ENCODE results near the gene VSTM2B. TPM values are rescaled to one million over a fixed set of nuclear protein-coding genes. Genes with fewer than 3 reads are reported as not detected.

The VSTM2B gene
- total RNA-seq, 1 donor from 2014 or later = not detected

- TF ChIP-seq, protein P1, sequence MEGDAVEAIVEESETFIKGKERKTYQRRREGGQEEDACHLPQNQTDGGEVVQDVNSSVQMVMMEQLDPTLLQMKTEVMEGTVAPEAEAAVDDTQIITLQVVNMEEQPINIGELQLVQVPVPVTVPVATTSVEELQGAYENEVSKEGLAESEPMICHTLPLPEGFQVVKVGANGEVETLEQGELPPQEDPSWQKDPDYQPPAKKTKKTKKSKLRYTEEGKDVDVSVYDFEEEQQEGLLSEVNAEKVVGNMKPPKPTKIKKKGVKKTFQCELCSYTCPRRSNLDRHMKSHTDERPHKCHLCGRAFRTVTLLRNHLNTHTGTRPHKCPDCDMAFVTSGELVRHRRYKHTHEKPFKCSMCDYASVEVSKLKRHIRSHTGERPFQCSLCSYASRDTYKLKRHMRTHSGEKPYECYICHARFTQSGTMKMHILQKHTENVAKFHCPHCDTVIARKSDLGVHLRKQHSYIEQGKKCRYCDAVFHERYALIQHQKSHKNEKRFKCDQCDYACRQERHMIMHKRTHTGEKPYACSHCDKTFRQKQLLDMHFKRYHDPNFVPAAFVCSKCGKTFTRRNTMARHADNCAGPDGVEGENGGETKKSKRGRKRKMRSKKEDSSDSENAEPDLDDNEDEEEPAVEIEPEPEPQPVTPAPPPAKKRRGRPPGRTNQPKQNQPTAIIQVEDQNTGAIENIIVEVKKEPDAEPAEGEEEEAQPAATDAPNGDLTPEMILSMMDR (IDR thresholded peaks at IDR 0.05) = no peak
- DNase-seq (ENCODE audit: extremely low spot score, unreplicated experiment) = no peak
- Mint-ChIP-seq H3K36me3 (ENCODE audit: unreplicated experiment) (no peaks in the 10 kb centered on the region), H3K9me3 (ENCODE audit: unreplicated experiment) (no peaks in the 10 kb centered on the region), H3K4me3 (ENCODE audit: unreplicated experiment) (no peak overlapping the region), H3K27ac (ENCODE audit: unreplicated experiment) (no peak overlapping the region), H3K4me1 (ENCODE audit: unreplicated experiment) (no peaks in the 10 kb centered on the region), H3K27me3 (ENCODE audit: unreplicated experiment) (peaks cover 15% of the 10 kb centered on the region)
Observed at GRCh38 chr19:29519146-29519545, 6.6 kb upstream of the VSTM2B start.

DNA sequence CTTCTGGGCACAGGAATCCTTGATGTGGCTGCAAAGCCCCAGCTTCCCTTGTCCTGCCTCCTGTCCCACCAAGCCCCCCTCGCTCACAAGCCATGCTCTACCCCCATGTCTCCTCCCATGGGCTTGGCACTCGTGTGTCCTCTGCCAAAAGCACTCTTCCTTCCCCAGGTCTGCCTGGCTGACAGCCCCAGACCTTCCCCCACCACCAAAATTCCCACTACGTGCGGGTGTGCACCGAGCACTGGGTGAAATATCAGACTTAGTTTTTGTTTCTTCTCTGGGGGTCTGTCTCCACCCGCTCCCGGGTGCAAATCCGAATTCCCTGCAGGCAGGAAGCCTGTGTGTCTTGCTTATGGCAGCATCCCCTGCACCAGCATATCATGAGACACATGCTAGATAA lies 5.9 kb upstream of the VSTM2B start:
- TF ChIP-seq, protein P1 (IDR thresholded peaks at IDR 0.05) = no peak
- Mint-ChIP-seq H3K27me3 (ENCODE audit: unreplicated experiment) (peaks cover 23% of the 10 kb centered on the region), H3K4me1 (ENCODE audit: unreplicated experiment) (no peaks in the 10 kb centered on the region), H3K27ac (ENCODE audit: unreplicated experiment) (no peak overlapping the region), H3K4me3 (ENCODE audit: unreplicated experiment) (no peak overlapping the region), H3K9me3 (ENCODE audit: unreplicated experiment) (no peaks in the 10 kb centered on the region), H3K36me3 (ENCODE audit: unreplicated experiment) (no peaks in the 10 kb centered on the region)
- no peak for DNase-seq (ENCODE audit: extremely low spot score, unreplicated experiment)

GRCh38 chr19:29520390-29520789 lies 5.4 kb upstream of the VSTM2B start:
- peaks cover 24% of the 10 kb centered on the region for H3K27me3 Mint-ChIP-seq (ENCODE audit: unreplicated experiment)
- DNase-seq (ENCODE audit: extremely low spot score, unreplicated experiment) = no peak
- H3K27ac Mint-ChIP-seq (ENCODE audit: unreplicated experiment) = no peak overlapping the region
- TF ChIP-seq, protein P1 (IDR thresholded peaks at IDR 0.05) = no peak
- no peaks in the 10 kb centered on the region for H3K36me3 Mint-ChIP-seq (ENCODE audit: unreplicated experiment)
- no peaks in the 10 kb centered on the region for H3K4me1 Mint-ChIP-seq (ENCODE audit: unreplicated experiment)
- H3K4me3 Mint-ChIP-seq (ENCODE audit: unreplicated experiment) = no peak overlapping the region
- H3K9me3 Mint-ChIP-seq (ENCODE audit: unreplicated experiment) = no peaks in the 10 kb centered on the region

DNA sequence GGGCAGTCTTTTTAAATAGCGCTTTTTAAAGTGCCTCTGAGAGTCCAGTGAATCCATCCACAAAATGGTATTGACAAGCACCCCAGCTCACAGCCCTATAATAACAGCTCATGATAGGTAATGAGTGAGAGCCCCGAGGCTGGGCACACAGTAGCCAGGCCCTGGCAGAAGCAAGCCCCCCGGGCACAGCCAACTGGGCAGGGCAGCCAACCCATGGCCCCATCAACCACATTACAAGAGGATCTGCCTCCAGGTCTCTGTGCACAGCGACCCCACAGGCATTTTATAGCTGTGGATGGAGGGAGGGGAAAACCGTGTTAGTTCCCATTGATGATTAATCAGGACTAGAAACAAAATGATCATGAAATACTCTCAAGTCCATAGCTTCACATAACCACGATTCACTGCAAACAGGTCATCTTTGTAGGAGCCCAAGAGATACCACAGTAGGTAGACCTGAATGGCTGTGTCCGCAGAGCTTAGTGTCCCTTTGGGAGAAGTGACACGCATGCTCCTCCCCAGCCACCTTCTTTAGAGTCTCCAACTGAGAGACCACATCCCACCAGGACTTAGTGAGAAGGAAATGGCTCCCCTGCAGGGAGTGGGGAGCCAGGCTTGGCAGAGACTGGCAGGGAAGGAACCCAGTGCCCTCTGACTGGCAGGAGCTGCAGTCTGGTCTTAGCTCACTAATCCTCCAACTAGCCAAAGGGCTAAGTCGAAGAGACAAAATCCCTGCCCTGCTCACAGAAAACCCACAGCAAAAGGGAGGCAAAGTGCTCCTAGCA lies 4.3 kb upstream of the VSTM2B start:
- no peak overlapping the region for H3K27ac Mint-ChIP-seq (ENCODE audit: unreplicated experiment)

GRCh38 chr19:29523568-29523967 lies 2.2 kb upstream of the VSTM2B start:
- TF ChIP-seq, protein P1 (IDR thresholded peaks at IDR 0.05) = no peak
- no peak overlapping the region for H3K27ac Mint-ChIP-seq (ENCODE audit: unreplicated experiment)
- peaks cover 39% of the 10 kb centered on the region for H3K27me3 Mint-ChIP-seq (ENCODE audit: unreplicated experiment)
- no peak overlapping the region for H3K4me3 Mint-ChIP-seq (ENCODE audit: unreplicated experiment)
- H3K4me1 Mint-ChIP-seq (ENCODE audit: unreplicated experiment) = peaks cover 17% of the 10 kb centered on the region
- H3K9me3 Mint-ChIP-seq (ENCODE audit: unreplicated experiment) = no peaks in the 10 kb centered on the region
- no peak for DNase-seq (ENCODE audit: extremely low spot score, unreplicated experiment)
- H3K36me3 Mint-ChIP-seq (ENCODE audit: unreplicated experiment) = no peaks in the 10 kb centered on the region

More for the DNA sequence above, 4.3 kb upstream of the VSTM2B start:
- TF ChIP-seq, protein P1 (IDR thresholded peaks at IDR 0.05) = no peak
- Mint-ChIP-seq H3K4me1 (ENCODE audit: unreplicated experiment) (peaks cover 2% of the 10 kb centered on the region), H3K36me3 (ENCODE audit: unreplicated experiment) (no peaks in the 10 kb centered on the region), H3K4me3 (ENCODE audit: unreplicated experiment) (no peak overlapping the region), H3K9me3 (ENCODE audit: unreplicated experiment) (no peaks in the 10 kb centered on the region), H3K27me3 (ENCODE audit: unreplicated experiment) (peaks cover 26% of the 10 kb centered on the region)
- no peak for DNase-seq (ENCODE audit: extremely low spot score, unreplicated experiment)

Data from osteocyte (in vitro differentiated cells).